Activated CD4-positive, alpha-beta T cell treated with anti-CD3 and anti-CD28 coated beads, Interleukin-2, amount 50 U/mL, for 24 hours (primary cell): Measurements from ENCODE around the gene STARD3.
A peak's percentile ranks its signal among the peaks of the same experiment; 100 is the strongest.

ENCODE experiments used
- DNase-seq, 2 donors: peaks; one replicate each; pipeline ENCODE4 v3.0.0-alpha.2; 2020; ENCODE audit warnings: low read depth in 1 of 2, low spot score in 1 of 2

Gene STARD3

GRCh38 chr17:39618956-39619785 lies 17.8 kb upstream of the STARD3 start:
- no peak for DNase-seq

- no peak for DNase-seq
These were observed 17.2 kb upstream of the STARD3 start for GRCh38 chr17:39619786-39620101.

GRCh38 chr17:39621523-39622379 lies 15.2 kb upstream of the STARD3 start:
- peak; percentile 83 to 93 for DNase-seq

- DNase-seq: peak in 1 of 2 donors; percentile 22
These were observed 14.5 kb upstream of the STARD3 start for GRCh38 chr17:39622380-39623006.

- peak; percentile 80 to 82 for DNase-seq
These were observed 13.5 kb upstream of the STARD3 start for GRCh38 chr17:39623356-39623950.

- DNase-seq: no peak
These were observed 12.6 kb upstream of the STARD3 start for GRCh38 chr17:39624313-39624712.

- no peak for DNase-seq
These were observed 11.7 kb upstream of the STARD3 start for GRCh38 chr17:39625198-39625785.

- peak in 1 of 2 donors; percentile 11 for DNase-seq
These were observed 10.5 kb upstream of the STARD3 start, which contains the start of gene PPP1R1B for GRCh38 chr17:39626171-39627046. Gene PPP1R1B (plus strand): TSS chr17:39626952. CDS start chr17:39627393, 441 bp downstream.

- no peak for DNase-seq
These were observed 9.8 kb upstream of the STARD3 start for GRCh38 chr17:39627047-39627711.

- DNase-seq: no peak
These were observed 9.0 kb upstream of the STARD3 start for GRCh38 chr17:39627712-39628516.

GRCh38 chr17:39628655-39629493 lies 8.1 kb upstream of the STARD3 start:
- no peak for DNase-seq

GRCh38 chr17:39629494-39629880 lies 7.5 kb upstream of the STARD3 start:
- DNase-seq: no peak

GRCh38 chr17:39629898-39630297 lies 7.0 kb upstream of the STARD3 start:
- no peak for DNase-seq

GRCh38 chr17:39631403-39631802 lies 5.5 kb upstream of the STARD3 start:
- DNase-seq: no peak

- DNase-seq: no peak
These were observed 4.6 kb upstream of the STARD3 start for GRCh38 chr17:39632153-39632941.

- DNase-seq: no peak
These were observed 3.3 kb upstream of the STARD3 start for GRCh38 chr17:39633570-39634183.
